Activated CD8-positive, alpha-beta memory T cell treated with anti-CD3 and anti-CD28 coated beads for 1 hour (primary cell): Measurements from ENCODE around the gene WWC1.
A peak's percentile ranks its signal among the peaks of the same experiment; 100 is the strongest.

Experiments
- DNase-seq, 2 donors: peaks; one replicate each; pipeline ENCODE4 v3.0.0-alpha.2; 2020; ENCODE audit warnings: low read depth in 1 of 2; ENCODE audit errors: extremely low read depth in 1 of 2

Gene WWC1

DNA sequence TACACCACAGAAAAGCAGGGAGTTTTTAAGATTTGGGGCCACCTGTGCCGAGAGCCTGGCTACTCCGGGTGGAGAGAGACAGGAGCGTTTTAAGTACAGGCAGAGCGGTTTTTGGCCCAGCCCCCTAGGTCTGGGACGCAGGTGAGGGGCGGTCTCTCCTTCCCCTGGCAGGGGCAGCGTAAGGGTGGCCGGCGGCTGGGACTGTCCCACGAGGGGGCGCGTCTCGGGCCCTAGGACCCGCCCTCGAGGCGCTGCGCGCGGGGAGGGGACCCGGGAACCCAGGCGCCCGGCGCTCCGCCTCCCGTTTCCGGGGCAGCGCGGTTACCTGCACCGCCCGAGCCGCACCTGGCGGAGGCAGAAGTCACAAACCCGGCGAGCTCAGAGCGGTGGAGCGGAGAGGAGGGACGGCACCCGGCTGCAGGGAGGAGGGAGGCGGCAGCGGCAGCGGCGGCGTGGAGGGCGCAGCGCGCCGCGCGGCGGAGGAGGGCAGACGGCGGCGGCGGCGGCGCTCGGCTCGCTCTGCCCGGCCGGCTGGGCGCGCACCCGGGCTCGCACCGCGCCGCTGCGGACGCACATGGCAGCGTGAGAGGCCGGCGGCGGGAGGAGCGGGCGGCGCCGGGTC is at the start of gene WWC1:
Gene WWC1, plus strand, starts transcription at position 304 of the 622 bp plus-strand sequence. CDS start 508 bp downstream, outside the sequence.
- peak in 1 of 2 donors; percentile 14 for DNase-seq

DNA sequence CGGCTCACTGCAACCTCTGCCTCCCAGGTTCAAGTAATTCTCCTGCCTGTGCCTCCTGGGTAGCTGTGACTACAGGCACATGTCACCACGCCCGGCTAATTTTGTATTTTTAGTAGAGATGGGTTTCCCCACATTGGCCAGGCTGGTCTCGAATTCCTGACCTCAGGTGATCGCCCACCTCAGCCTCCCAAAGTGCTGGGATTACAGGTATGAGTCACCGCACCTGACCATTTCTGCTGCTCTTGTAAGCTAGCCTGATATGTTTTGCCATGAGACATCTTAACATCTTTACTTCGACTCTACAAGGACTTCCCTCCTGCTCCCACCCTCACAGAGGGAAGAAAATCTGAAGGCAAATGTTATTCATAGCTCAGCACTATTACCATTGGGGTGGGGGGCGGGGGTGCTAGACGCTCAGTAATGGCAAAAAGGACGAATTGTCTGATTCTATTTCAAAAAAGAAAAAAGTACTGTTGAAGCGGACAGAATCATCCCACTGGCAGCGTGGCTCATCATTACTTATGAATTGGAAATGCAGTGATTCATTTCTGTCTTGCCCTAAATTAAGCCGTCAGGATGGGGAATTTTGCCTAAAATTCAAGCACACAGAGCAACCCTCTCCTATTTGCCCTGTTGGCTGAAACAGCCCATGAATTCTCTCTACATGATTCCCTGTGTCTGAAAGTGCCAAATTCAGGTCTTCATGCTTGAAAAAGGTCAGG is 46.4 kb upstream of the WWC1 start:
- DNase-seq: no peak

DNA sequence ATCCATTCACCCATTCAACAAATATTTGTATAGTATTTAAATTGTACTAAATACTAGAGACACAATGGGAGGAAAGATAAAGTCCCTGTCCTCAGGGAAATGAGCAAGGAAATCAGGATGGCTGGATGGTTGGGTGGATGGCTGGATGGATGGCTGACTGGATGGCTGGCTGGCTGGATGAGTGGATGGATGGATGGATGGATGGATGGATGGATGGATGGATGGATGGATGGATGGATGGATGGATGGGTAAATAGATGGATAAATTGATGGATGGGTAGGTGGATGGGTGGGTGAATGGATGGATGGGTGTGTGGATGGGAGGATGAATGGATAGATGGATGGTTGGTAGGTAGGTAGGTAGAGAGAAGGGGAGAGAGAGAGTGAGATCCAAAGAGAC is 41.5 kb upstream of the WWC1 start:
- DNase-seq: no peak

DNA sequence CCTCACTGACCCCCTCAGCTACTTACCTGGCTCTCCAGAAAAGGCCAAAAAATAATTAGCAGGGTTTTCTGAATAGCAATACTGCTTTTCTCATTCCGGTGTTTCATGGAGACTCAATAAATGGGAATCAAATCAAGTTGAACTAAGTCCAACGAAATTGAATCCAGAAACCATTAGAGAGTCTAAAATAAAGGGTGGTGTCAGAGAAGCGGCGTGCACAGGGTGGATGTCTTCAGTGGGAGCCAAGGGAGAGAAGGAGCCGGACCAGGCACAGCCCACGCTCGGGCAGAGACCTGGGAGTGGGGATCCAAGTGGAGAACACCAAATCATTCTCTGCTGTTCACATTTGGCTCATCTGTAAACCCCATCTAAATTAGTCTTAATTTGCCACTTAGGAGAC is 40.2 kb upstream of the WWC1 start:
- DNase-seq: no peak

DNA sequence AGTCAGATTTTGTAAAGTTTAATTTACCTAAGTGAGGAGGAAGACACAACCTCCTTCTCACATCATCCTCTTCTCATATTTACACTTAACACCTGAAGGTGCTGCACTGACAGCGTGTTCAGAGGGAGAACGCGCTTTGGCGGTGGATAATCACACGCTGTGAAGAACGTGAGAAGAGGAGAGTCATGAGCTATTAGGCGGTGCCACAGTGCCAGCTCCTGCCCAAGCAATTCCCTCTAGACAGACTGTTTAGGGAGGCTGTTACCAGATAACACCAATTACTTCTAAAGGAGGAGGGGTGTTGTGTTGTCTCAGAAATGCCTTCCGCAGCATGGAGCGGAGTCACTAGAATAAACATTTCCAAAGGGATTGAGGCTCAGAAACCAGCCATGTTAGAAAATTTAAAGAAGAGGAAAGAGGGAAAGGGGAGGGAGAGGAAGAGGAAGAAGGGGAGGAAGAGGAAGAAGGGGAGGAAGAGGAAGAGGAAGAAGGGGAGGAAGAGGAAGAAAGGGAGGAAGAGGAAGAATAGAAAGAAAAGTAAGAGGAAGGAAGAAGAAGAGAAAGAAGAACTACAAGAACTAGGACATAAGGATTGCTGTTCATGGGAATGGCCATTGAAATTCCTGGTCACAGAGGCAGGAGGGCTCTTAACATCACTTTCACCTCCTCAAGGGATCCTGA is 37.3 kb upstream of the WWC1 start:
- DNase-seq: no peak

DNA sequence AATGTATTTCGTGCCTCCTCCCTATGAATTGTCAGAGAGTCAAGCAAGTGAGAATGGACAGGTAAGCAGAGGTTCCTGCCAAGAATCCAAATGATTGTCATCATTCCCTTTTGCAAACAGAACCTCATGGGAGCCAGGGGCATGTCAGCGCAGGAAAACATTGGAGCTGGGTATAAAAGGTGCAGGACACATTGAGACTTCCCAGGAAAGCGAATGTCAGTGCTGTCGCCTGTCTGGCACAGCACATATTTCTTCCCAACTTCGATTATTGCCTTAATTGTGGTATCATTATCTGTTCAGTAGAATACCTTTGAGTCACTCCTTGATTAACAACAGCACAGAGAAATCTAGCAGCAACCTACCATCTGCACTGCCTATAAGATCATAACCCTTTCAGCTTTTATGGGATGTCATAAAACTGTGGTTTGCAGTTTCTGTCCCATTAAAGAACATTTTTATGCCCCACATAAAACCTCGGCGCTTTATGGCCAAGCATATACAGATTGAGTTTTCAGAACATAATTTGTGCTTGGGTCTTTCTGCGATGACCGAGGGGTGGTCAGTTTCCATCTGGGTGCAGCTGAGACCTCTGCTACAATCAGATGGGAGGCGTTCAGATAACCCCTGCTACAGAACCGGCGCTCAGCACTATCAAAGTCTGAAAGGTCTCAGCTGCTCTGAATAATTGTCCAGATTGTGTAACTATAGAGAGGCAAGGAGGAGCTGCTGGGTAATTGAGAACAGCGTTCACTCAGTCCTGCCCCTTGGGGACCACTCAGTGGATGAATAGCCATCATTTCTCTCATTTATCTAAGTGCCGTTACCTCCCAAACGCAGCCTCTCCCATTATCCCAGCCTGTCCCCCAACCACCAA is 30.9 kb upstream of the WWC1 start:
- no peak for DNase-seq

DNA sequence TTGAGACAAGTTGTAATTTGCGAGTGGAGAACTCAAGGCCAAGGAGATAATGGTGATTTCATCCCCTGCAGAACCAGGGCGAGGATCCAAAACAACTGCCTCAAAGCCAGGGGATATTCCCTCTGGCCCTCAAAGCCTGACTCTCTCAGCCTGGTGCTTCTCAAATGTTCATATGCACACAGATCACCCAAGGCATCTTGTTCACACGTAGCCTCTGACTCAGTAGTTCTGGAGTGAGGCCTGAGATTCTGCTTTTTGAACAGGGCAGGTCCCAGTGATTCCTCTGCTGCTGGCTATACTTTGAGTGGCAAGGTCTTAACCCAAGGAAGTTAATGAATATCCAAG is 30.2 kb upstream of the WWC1 start:
- no peak for DNase-seq

DNA sequence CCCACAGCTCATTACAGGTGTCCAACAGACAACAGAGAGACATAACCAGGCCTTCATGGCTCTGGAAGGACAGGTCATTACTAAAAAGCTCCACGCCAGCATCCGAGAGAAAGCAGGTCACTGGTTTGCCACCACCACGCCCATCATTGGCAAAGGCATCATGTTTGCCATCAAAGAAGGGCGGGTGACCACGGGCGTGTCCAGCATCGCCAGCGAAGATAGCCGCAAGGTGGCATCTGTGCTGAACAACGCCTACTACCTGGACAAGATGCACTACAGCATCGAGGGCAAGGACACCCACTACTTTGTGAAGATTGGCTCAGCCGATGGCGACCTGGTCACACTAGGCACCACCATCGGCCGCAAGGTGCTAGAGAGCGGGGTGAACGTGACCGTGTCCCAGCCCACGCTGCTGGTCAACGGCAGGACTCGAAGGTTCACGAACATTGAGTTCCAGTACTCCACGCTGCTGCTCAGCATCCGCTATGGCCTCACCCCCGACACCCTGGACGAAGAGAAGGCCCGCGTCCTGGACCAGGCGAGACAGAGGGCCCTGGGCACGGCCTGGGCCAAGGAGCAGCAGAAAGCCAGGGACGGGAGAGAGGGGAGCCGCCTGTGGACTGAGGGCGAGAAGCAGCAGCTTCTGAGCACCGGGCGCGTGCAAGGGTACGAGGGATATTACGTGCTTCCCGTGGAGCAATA is 29.3 kb upstream of the WWC1 start:
- DNase-seq: no peak

DNA sequence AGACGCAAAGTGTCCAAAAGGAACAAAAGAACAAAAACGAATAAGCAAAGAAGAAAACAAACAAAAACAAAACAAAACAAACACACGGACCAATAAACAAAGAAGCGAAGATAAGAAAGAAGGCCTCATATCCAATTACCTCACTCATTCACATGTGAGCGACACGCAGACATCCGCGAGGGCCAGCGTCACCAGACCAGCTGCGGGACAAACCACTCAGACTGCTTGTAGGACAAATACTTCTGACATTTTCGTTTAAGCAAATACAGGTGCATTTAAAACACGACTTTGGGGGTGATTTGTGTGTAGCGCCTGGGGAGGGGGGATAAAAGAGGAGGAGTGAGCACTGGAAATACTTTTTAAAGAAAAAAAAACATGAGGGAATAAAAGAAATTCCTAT is 28.3 kb upstream of the WWC1 start:
- no peak for DNase-seq

DNA sequence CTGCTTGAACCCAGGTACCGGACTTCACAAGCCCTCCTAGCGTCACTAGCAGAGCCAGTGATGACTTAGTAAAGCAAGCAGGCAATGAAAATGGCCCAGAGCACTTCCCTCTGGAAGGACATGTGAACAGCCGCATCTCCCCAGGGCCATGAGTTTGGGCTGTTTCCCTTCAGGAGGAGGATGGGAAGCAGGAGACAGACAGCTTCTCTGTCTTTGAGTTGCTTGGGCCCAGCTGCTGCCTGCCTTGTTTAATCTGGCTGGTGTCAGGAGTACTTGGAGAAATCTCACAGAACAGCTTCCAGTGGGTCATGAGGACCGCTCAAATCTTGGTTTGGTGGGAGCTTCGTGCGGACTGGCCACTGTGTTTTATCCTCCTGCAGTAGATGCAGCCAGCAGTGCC is 25.4 kb upstream of the WWC1 start:
- no peak for DNase-seq

DNA sequence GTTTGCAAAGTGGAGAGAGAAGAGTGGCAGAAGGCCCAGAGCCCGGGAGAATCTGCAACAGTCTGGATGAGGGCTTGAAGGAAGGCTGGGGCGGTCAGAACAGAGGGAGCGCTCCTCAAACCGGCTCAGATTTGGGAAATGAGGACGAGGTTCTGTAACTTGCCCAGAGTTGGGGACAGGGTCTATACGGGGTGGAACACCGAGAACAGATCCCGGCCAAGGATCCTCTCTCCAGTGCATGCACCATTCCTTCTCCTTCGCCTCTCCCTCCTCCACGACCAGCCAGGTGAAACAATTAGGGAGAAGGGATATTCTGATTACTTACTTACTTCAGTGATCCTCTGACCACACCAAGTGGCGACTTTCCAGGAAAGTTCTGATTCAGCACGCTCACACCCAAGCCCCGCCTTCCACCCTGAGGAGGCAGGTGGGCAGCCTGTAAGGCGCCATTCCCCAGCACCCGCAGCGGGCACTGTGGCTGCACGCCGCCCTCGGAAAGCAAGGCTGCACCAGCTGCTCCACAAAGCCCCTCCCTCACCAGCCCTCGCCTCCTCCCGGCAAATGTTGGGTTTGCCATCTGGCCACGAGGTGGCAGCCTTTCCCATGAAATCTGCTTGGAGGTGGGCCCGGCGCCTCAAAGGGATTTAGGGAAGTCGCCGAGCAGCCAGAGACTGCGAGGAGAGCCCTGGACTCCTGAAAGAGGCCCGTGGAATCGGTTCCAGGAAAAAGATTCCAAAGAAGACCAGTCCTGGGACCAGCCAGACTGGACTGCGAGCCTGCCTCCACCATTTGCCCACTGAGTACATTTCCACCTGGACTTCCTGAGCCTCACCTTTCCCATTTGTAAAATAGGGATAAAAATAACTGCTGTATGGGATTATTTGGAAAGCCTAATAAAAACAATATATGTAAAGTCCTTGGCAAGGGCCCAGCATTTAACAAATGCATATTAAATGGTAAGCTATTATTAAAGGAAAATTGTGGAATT is 22.2 kb upstream of the WWC1 start:
- DNase-seq: peak in 1 of 2 donors; percentile 39

DNA sequence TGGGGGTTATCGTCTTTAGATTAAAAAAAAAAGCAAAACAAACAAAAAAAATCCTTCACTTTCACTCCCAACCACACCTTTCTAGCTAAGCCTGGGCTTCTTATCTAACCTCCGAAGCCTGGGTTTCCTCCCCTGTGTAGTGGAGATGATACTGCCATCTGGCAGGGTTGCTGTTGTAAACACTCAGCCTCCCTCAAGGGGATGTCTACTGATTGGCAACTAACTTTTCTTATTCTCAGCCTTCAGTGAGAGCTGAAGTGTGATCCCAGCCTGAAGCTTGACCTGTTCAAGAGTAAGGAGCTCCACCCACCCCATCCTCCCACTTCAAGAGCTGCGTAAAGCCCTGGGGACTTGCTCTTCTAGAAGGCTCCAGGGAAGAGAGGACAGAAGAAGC is 21.5 kb upstream of the WWC1 start:
- no peak for DNase-seq

DNA sequence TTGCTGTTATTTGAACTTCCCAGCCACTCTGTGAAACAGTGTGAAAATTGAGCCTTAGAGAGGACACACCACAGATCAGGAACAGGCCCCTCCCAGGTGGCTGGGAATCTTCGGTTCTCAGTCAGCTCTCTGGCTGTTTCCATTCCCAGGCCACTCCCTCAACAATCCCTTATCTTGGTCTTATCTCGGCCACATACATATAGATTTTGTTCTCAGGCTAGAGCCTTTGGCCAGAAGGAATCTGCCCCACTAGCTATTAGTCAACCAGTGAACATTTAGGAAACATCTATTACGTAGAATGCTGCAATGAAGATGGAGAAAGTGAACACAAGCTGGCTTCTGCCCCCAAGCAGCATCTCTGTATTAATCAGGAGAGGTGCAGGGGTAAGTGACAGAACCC is 21.0 kb upstream of the WWC1 start:
- DNase-seq: no peak

DNA sequence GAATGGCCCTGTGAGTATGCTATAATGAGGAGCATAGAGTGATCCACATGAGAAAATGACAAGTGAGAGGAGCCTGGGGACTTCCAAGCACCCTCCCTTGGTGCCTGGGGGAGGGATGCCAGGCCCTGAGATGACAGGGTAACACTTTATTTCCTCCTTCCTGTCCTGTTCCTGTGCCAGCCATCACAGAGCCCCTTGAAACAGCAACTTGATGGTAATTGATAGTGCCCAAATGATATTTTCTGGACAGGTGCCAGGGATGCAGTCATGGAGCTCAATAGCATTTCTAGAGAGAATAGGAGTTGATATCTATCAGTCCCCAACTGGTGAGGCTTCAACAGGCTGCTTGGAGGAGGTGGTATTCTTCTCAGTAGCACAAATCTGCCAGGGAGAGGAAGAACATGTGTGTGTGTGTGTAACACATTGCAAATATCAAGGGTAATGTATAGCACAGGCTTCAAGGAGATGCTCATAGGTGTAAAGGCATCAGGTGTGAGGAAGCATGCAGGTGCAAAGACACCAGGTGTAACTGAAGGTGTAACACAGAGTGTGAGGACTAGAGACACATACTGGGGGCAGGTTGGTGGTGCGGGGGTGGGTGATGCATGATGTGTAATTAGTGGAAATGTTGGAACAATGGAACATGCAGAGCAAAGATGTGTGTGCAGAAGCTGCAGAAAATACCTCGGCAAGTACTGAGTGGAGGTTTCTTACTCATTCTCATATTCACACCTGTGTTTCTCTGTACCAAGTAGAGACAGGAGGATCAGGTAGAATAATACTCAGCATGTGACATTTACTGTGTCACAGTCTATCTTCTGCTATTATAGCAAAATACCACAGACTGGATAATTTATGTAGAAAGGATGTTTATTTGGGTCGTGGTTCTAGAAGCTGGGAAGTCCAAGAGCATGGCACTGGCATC is 18.1 kb upstream of the WWC1 start:
- DNase-seq: no peak

DNA sequence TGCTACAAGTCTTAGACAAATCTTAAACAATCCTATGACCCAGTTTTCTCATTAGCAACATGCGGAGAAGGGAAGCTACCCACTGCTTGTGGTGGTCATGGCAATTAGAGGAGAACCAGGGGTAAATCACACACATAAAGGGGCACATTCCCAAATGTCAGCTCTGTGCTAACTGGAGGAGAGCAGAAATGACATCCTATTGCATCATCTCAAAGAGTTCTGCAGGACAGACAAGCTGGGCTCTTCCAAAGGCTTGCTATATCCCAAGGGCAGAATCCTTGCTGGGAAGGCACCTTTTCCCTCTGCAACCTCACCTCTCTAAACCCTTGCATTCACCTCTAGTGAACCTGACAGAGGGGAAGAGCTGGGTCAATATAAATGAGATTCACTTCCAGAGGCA is 17.0 kb upstream of the WWC1 start:
- no peak for DNase-seq

DNA sequence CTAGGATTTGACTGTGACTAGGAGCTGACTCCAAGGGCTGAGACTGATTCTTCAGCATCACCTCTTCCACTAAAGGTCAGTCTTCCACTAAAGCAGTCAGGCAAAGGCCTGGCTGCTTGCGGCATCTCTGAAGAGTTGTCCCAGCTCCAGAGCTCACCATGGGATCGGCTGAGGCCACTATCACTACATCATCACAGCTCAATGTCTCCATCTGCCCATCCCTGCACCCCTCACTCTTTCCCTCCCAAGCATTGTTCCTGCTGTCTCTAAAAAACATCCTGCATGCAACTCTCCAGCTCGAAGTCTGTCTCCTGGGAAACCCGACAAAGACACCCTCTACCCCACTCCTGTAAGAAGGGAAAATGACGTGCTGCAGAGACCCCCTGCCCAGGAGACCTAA is 15.5 kb upstream of the WWC1 start:
- DNase-seq: no peak

DNA sequence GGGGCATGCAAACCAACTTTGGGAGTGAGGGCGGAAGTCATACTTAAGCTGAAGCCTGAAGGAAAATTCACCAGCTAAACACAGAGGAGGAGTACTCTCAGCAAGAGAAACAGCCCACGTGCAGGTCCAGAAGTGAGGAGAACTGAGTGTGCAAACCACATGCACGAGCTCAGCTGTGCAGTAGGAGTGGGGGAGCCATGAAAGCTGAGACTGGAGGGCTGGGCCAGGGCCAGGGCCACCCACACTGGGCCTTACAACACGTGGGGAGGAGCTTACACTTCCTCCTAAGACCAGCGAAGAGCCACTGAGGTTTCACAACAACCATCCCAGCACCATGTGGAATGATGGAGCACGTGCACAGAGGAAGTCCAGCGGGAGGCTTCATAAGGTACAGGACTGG is 9.3 kb upstream of the WWC1 start:
- no peak for DNase-seq

DNA sequence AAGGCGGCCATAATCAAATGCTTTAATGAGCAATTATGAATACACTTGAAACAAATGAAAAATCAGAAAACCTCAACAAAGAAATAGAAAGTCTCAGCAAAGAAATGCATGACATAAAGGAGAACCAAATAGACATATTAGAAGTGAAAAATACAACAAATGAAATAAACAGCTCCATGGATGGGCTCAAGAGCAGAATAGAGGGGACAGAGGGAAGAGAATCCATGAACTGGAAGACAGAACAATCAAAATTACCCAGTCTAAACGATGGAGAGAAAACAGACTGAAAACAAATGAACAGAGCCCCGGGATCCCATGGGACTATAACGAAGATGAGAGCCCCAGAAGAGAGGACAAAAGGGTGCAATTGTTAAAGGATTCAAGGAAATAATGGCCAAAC is 6.6 kb upstream of the WWC1 start:
- no peak for DNase-seq

DNA sequence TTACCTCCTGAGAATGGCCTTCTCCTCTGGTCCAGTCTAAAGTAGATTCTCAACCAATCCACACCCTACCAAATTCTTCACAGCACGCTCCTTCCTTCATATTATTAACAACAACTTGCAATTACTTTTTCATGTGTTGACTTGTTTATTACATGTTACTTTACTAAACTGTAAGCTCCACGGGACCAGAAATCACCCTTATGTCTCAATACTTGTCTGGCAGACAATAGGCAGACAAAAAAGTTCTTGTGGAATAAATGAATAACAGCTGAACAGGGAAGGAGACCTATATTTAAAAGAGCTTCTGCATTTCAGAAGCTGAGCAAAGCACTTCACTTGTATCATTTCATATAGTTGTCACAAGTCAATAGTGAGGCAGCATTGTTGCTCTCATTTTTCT is 5.7 kb upstream of the WWC1 start:
- DNase-seq: no peak
